Ramos (cell line): ENCODE measurements around the gene SOCS1.
"Not testable (repeated sequence)": the region's sequence is repeated elsewhere in the genome, so short reads cannot be mapped to it uniquely, and the experiment has no call there.

ENCODE experiments used
- in situ Hi-C: fragments of 300-500 bp; cut with MboI; formaldehyde crosslinking; loops from one replicate; pipeline ENCODE4 v1.14.3; 2022; ENCODE audit warnings: low sequenced_read_pairs; ENCODE audit not compliant: unreplicated experiment

SOCS1 gene

DNA sequence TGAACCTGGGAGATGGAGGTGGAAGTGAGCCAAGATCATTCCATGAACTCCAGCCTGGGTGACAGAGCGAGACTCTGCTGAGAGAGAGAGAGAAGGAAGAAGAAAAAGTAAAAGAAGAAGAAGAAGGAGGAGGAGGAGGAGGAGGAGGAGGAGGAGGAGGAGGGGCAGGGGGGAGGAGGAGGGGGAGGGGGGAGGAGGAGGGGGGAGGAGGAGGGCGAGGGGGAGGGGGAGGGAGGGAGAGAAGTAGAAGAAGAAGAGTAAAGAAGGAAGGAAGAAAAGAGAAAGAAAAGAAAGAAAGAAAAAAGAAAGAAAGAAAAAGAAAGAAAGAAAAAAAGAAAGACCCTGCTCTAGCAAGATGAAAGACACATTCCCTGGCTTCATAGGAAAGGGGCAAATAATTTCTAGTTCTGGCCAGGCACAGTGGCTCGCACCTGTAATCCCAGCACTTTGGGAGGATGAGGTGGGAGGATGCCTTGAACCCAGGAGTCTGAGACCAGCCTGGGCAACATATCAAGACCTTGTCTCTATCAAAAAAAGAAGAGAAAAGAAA lies 23.6 kb downstream of the SOCS1 start:
- in situ Hi-C loops: no loop called here

- in situ Hi-C loops: no loop called here
Measured at GRCh38 chr16:11231367-11231970, 24.5 kb downstream of the SOCS1 start.

DNA sequence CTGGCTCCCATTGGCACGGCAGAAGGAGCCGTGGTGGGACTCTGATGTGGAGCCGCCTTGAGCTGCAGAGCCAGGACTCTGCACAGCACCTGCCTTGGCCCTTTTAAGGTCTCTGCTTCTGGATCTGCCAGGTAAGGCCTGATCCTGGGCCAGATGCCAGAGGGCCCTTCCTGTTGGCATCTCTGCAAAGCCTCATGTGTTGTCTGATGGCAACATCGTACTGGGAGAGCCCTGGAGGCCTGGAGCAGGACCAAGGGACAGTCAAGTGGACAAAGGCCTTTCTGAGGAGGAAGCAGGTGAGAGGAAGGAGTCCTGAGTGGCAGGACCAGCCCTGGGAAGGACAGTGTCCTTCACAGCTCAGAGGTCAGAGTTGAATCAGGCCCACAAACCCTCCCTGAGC lies 26.1 kb downstream of the SOCS1 start:
- in situ Hi-C loops: no loop called here

DNA sequence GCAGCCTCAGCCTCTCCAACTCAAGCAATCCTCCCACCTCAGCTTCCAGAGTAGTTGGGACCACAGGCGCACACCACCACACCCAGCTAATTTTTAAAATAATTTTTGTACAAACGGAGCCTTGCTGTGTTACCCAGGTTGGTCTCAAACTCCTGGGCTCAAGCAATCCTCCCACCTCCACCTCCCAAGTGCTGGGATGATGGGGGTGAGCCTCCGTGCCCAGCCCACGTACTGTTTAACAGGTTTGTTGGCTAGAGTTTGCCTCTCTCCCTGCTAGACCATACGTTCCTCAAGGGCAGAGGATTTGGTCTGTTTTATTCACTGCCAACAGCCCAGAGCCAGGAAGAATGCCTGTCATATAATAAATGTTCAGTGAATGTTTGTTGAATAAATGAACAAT lies 26.6 kb downstream of the SOCS1 start:
- in situ Hi-C loops: no loop called here

DNA sequence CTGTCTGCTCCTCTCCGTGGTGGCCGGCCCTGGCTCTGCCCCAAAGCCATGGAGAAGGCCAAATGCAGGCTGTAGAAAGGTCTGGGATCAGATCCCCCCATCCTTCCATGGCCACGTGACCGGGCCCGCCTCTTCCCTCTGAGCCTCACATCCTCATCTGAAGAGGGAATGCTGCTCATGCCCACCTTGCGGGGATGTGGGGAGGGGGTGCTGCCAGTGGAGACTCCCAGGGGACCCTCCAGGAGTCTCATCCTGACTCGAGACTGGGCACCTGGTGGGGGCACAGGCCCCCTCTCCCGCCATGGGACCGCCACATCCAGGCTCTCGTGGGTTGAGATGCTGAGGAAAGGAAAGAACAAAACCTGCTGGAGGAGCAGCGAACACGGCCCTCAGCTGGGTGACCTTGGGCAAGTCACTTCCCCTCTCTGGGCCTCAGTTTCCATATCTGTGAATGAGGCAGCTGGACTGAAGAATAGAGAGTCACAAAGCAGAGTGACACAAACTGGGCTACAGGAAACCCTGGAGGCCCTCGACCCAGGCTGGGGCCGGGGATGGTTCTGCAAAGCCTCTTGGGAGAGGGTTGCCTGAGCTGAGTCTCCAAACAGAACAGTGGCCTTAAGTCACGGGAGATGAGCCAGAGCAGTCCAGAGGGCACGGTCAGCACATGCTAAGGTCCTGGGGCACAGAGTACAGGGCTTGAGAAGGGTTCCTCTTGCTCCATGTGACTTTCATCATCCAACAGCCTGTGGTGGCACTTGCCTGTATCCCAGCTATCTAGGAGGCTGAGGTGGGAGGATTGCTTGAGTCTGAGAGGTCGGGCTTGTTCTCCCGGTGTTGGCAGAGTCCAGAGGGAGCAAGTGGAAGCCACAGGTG lies 30.1 kb downstream of the SOCS1 start:
- in situ Hi-C loops: no loop called here

DNA sequence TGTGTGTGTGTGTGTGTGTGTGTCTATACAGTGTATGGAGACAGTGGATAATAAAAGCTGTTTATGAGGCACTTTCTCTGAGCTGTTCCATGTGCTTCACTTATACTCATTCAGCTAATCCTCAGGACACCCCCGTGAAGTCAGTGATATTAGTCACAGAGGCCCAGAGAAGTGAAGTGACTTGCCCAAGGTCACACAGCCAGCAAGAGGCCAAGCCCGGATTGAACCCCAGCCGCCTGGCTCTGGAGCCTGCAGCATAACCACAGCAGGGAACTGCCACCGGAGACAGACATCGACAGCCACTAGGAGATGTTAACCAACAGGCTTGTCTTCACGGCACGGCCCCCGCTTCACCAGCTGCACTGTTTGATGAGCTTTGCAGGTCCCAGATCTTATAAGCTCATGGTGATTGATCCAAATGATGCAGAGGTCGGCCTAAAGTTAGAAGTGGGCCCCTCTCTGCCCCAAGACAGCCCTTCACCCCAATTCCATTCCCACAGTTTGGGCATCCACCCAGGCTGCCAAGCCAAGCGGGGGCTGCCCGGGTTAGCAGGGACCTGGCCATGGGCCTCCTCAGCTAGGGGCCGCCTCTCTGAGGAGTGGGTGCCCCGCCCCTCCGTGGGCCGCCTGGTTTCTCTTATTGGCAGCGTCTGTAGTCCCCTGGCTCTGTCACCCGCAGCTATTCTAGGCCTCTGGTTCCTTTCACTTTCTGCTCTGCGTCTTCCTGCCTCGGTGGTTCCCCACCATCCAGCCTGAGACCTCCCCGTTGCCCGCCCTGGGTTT lies 30.9 kb downstream of the SOCS1 start:
- in situ Hi-C loops: no loop called here

DNA sequence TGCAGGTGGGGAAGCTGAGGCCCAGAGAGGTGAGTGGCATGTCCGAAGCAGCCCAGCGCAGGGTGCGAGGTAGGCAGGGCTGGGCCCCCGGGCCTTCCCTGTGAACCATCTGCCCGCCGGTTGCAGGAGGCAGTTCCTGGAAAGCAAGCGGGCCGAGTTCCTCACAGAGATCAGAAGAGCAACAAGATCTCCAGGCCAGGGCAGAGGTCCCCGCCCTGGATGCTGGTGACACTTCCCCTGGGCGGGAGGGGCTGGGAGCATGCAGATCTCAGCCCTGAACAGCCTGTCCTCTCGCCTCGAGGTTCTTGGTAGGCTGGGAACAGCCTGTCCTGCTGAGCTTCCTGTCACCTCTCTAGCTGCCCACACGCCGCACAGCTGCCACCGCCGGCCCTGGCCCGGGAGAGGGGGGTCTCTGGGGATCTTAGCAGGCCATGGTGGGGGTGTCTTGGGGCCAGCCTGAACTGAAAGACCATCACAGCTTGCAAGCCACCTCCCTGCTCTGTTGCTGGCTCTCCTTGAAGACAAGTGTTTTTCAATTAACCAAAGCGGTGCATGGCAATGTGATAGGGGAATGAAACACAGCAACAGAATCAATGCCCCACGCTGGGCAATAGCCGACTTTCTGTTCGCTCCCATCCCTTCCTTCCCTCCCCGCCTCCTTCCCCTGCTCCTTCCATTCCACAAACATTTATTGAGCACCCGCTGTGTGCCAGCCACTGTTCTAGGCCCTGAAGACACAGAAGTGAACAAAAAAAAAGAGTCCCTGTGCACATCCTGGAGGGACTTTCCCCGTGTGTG lies 31.7 kb downstream of the SOCS1 start:
- in situ Hi-C loops: no loop called here

- in situ Hi-C loops: not testable (repeated sequence)
Measured at GRCh38 chr16:11220507-11220906, 35.5 kb downstream of the SOCS1 start.

GRCh38 chr16:11219178-11219577 lies 36.8 kb downstream of the SOCS1 start:
- in situ Hi-C loops: no loop called here

GRCh38 chr16:11218604-11218962 lies 37.4 kb downstream of the SOCS1 start:
- in situ Hi-C loops: no loop called here

DNA sequence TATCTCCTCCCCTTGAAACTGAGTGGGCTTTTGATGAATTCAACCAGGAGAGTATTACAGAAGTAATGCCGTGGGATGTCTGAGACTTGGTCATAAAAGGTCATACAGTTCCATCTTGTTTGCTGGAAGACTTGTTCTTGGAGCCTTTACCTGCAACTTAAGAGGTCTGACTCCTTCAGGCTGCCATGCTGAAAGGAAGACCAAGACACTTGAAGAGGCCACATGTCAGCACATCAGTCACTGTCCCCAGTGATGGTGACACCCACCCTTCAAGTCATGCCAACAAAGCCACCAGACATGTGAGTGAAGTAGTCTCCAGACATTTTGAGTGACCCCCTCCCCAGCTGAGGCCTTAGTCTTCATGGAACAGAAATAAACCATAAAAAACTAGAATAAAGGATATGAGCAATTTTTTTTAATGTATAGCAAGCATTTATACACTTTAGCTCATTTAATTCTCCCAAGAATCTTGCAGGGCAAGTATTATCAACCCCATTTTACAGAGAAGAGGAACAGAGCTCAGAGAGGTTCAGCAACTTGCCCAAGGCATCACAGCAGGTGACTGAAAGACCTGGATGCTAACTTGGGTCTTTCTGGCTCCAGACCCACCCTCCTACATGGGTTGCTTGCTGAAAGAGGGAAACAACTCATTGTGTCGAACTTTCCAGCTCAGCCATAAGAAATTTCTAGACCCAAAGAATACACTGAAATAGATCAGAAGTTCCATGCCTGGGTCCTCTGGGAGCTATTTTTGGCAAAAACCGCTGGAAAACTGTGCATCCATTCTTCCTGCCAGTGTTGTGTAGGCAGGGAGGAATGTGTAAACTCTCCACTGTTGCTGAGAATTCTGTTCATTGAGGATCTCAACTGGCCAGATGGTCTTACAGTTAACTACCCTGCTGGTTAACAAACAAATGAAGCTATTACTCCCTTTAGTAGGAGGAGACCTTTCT lies 38.1 kb downstream of the SOCS1 start:
- in situ Hi-C loops: no loop called here

- in situ Hi-C loops: no loop called here
Measured at GRCh38 chr16:11215935-11216556, 40.0 kb downstream of the SOCS1 start.

GRCh38 chr16:11213799-11214198 lies 42.2 kb downstream of the SOCS1 start:
- in situ Hi-C loops: no loop called here

GRCh38 chr16:11213373-11213772 lies 42.6 kb downstream of the SOCS1 start:
- in situ Hi-C loops: no loop called here

DNA sequence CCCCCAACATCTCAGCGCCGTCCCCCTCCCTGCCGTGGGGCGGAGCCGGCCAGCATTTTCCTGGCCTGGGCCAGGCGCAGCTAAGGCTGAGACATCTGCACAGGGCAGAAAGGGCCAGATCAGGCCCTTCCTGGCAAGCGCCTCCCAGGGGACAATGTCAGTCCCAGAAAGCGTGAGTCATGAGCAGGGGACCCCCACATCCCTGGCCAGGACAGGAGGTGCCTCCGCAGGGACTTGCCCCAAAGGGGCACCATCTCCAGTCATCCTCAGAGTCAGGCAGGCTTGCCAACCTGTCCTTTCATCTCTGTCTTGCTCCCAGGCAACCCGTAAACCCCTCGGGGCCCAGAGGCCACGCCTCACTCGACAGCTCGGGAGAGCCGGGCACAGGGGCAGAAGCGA lies 43.2 kb downstream of the SOCS1 start:
- in situ Hi-C loops: no loop called here

DNA sequence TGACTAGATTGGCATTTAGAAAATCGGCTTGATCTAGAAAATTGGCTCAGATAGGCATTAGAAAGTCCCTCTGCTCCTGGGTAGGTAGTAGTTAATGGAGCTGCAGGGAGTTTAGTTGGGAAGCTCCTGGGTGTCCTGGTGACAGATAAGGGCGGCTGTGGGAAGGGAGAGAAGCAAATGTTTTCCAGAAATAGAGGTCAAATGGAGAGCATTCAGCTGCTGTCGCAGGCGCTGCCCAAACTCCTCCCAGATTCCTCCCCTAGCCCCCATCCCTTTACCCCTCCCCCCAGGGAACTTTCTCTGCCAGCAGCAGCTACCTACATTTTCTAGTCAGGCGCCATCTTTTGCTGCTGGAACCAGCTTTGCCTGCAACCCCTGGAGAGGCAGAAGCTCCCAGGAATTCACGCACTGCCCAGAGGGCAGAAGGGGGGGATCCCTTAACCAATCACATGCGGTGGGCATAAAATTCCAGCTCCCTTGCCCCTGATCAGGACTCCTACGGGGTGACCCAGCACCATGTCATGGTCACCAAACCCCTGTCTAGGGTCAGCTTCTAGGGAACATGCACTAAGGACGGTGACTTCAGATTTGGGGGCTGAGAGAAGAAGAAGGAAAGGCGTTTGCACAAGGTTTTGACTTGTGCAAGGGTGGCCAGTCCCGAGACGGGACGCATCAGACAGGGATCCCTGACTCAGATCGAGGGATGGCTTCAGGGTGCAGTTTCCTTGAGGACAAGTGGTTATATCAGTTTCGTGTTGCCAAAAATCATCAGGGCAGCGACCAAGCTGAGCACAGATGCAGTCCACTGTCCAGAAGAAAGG lies 43.8 kb downstream of the SOCS1 start:
- in situ Hi-C loops: no loop called here

DNA sequence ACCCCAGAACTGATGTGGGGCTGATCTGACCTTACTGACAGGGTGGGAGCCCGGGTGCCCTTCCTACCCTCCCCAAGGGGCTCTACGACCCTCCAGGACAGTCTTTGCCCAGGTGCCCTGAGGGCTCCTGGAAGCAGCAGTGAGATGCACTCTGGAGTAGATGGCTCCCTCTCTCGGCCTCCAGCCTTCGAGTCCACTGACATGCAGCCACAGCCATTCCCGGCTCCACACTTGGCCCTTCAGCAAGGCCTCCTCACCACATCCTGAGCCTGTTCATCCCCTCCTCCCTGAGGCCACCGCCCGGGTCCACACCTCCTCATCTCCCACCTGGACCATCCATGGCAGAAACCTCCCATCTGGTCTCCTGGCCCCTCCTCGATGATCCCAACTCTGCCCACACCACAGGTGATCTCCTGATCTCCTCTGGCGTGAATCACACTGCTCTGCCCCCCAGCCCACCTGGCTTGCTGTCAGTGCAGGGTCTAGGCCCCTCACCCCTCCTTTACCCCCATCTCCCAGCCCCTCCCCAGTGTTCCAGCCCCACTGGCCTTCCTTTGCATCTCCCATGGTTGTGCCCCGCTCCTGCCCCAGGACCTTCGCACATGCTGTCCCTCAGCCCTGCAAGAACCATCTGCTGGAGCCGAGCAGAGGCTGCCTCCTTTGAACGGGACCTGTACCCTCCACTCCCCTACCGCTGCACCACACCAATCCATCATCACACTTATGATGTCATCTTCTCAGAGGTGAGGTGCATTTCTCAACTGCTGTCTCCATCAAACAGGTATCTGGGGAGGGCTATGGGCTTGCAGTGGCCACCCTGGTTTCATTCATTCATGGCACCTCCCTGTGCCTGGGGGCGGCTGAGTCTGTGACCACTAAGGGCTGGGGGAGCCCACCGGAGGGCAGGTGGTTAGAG lies 44.7 kb downstream of the SOCS1 start:
- in situ Hi-C loops: no loop called here
